GM23338 (cell line): ENCODE data around the gene DDC. TPM values are rescaled to one million over a fixed set of nuclear protein-coding genes. Genes with fewer than 3 reads are reported as not detected.

Experiments used
- ATAC-seq: fragments of 200-7000 bp; cut with Tn5 transposase; 3 replicates; pipeline ENCODE4 v1.9.1; 2020
- DNase-seq: peaks from one replicate; pipeline ENCODE4 v3.0.0-alpha.2; 2015; ENCODE audit warnings: low spot score
- H2AFZ ChIP-seq: fragments of 200-600 bp; sonication (generic); 2 replicates; pipeline ENCODE4 v1.8.0; 2016; ENCODE audit warnings: antibody characterized with exemption, mild to moderate bottlenecking, moderate library complexity
- H3F3A ChIP-seq: fragments of 200-600 bp; sonication (generic); replicated peaks from 2 replicates; pipeline ENCODE4 v1.8.0; 2017; ENCODE audit warnings: antibody characterized with exemption, mixed run types, low read depth
- H3K27ac ChIP-seq: fragments of 200-600 bp; sonication (generic); 2 replicates; pipeline ENCODE4 v1.6.1; 2016; ENCODE audit warnings: low read depth
- H3K27me3 ChIP-seq: fragments of 200-600 bp; sonication (generic); 2 replicates; pipeline ENCODE4 v1.8.0; 2016; ENCODE audit warnings: mild to moderate bottlenecking, mixed run types, moderate library complexity; ENCODE audit not compliant: insufficient read depth
- H3K36me3 ChIP-seq: fragments of 200-600 bp; sonication (generic); 2 replicates; pipeline ENCODE4 v1.8.0; 2016; ENCODE audit warnings: mild to moderate bottlenecking; ENCODE audit not compliant: insufficient read depth
- H3K4me1 ChIP-seq: fragments of 200-600 bp; sonication (generic); 2 replicates; pipeline ENCODE4 v1.8.0; 2016; ENCODE audit warnings: mild to moderate bottlenecking, moderate library complexity; ENCODE audit not compliant: insufficient read depth
- H3K4me2 ChIP-seq: fragments of 200-600 bp; sonication (generic); 2 replicates; pipeline ENCODE4 v1.7.1; 2017; ENCODE audit warnings: mixed run types
- H3K4me3 ChIP-seq: fragments of 200-600 bp; sonication (generic); 2 replicates; pipeline ENCODE4 v1.6.1; 2016; ENCODE audit warnings: mixed run types
- H3K79me2 ChIP-seq: fragments of 200-600 bp; sonication (generic); replicated peaks from 2 replicates; pipeline ENCODE4 v1.8.0; 2017; ENCODE audit warnings: mild to moderate bottlenecking; ENCODE audit not compliant: insufficient read depth
- H3K9me2 ChIP-seq: fragments of 200-600 bp; sonication (generic); 2 replicates; pipeline ENCODE4 v1.8.0; 2017; ENCODE audit not compliant: insufficient read depth
- H4K20me1 ChIP-seq: fragments of 200-600 bp; sonication (generic); replicated peaks from 2 replicates; pipeline ENCODE4 v1.8.0; 2017; ENCODE audit warnings: mild to moderate bottlenecking; ENCODE audit not compliant: insufficient read depth
- H3K27ac Mint-ChIP-seq: 2 replicates; pipeline ENCODE4 v1.8.0; 2020; ENCODE audit warnings: inconsistent platforms, mild to moderate bottlenecking, moderate library complexity, mixed read lengths
- H3K27me3 Mint-ChIP-seq: 3 replicates; pipeline ENCODE4 v1.8.0; 2022; ENCODE audit warnings: low read depth, mild to moderate bottlenecking, moderate library complexity, mixed read lengths, inconsistent platforms; ENCODE audit not compliant: insufficient read depth, poor library complexity
- H3K36me3 Mint-ChIP-seq: 3 replicates; pipeline ENCODE4 v1.8.0; 2021; ENCODE audit warnings: low read depth, mild to moderate bottlenecking, inconsistent platforms, moderate library complexity, mixed read lengths
- H3K4me1 Mint-ChIP-seq: 3 replicates; pipeline ENCODE4 v1.8.0; 2020; ENCODE audit warnings: mild to moderate bottlenecking, inconsistent platforms, mixed read lengths
- H3K4me3 Mint-ChIP-seq: 3 replicates; pipeline ENCODE4 v1.8.0; 2021; ENCODE audit warnings: moderate library complexity, mild to moderate bottlenecking, inconsistent platforms, mixed read lengths
- H3K9me3 Mint-ChIP-seq: 3 replicates; pipeline ENCODE4 v1.8.0; 2020; ENCODE audit warnings: moderate library complexity, mild to moderate bottlenecking, inconsistent platforms, mixed read lengths
- CREB1 ChIP-seq: fragments of 250-450 bp; sonication (Bioruptor Pico); IDR thresholded peaks from 2 replicates; pipeline ENCODE4 v1.5.0; 2020; ENCODE audit warnings: low read depth, mild to moderate bottlenecking, moderate library complexity
- CTCF ChIP-seq, 2 experiments: fragments of 200-600 bp in 1 of 2; sonication (generic) in 1 of 2; conservative IDR thresholded peaks; 2 replicates each; pipeline versions ENCODE4 v1.5.1 to v1.6.1; 2016 to 2017; ENCODE audit warnings: antibody characterized with exemption in 2 of 2, low read depth in 2 of 2, mild to moderate bottlenecking in 2 of 2, moderate library complexity in 1 of 2
- ETS1 ChIP-seq: IDR thresholded peaks from 2 replicates; pipeline ENCODE4 v1.6.1; 2016; ENCODE audit warnings: antibody characterized with exemption
- EZH2 ChIP-seq: fragments of 200-600 bp; sonication (generic); IDR thresholded peaks from one replicate; pipeline ENCODE4 v1.8.0; 2017; ENCODE audit warnings: antibody characterized with exemption, mild to moderate bottlenecking, low read depth; ENCODE audit not compliant: unreplicated experiment
- EZH2phosphoT487 ChIP-seq: fragments of 200-600 bp; sonication (generic); IDR thresholded peaks from one replicate; pipeline ENCODE4 v1.8.1; 2018; ENCODE audit warnings: antibody characterized with exemption; ENCODE audit not compliant: unreplicated experiment
- JUNB ChIP-seq: IDR thresholded peaks from one replicate; pipeline ENCODE4 v1.6.1; 2016; ENCODE audit warnings: antibody characterized with exemption; ENCODE audit not compliant: unreplicated experiment
- NANOG ChIP-seq: IDR thresholded peaks from 2 replicates; pipeline ENCODE4 v1.6.1; 2016; ENCODE audit warnings: antibody characterized with exemption, borderline replicate concordance
- POLR2AphosphoS5 ChIP-seq: IDR thresholded peaks from 2 replicates; pipeline ENCODE4 v1.6.1; 2016; ENCODE audit warnings: antibody characterized with exemption, low read depth
- REST ChIP-seq: IDR thresholded peaks from one replicate; pipeline ENCODE4 v1.6.1; 2018; ENCODE audit warnings: antibody characterized with exemption; ENCODE audit not compliant: unreplicated experiment
- STAT1 ChIP-seq: IDR thresholded peaks from one replicate; pipeline ENCODE4 v1.6.1; 2016; ENCODE audit warnings: antibody characterized with exemption; ENCODE audit not compliant: unreplicated experiment
- ZNF114 ChIP-seq: fragments of 250-450 bp; sonication (Bioruptor Pico); IDR thresholded peaks from 2 replicates; pipeline ENCODE4 v1.5.0; 2020; ENCODE audit warnings: mild to moderate bottlenecking, moderate library complexity
- ZNF331 ChIP-seq: fragments of 250-450 bp; sonication (Bioruptor Pico); IDR thresholded peaks from 2 replicates; pipeline ENCODE4 v1.5.0; 2020; ENCODE audit warnings: low read depth, mild to moderate bottlenecking, moderate library complexity
- polyA plus RNA-seq: library from polyadenylated mRNA; unstranded; fragments of >200 nt; fragmentation: Nextera tagmentation; extraction: Ambion mirVana; gene quantifications from 2 replicates; pipeline ENCODE4 v1.2.1, GENCODE V29; 2016
- total RNA-seq: library from RNA; depleted of rRNA; stranded (reverse); fragments of >200 nt; shearing (Covaris generic); gene quantifications from 2 replicates; pipeline ENCODE4 v1.2.3, GENCODE V29; 2014

The DDC gene
- total and polyA plus RNA-seq, 2 experiments from 2014 or later, result not detected

- Histone ChIP-seq H3K36me3 (no peaks in the 10 kb centered on the region), H2AFZ (peak overlapping the region; percentile 86), H3K4me1 (no peaks in the 10 kb centered on the region), H3K9me2 (no peaks in the 10 kb centered on the region), H3K79me2 (no peaks in the 10 kb centered on the region), H3K27ac (no peak overlapping the region), H3K4me3 (no peak overlapping the region), H3F3A (no peaks in the 10 kb centered on the region), H3K4me2 (no peak overlapping the region), H3K27me3 (no peaks in the 10 kb centered on the region), H4K20me1 (no peaks in the 10 kb centered on the region)
- peak; percentile 43; the same call in 2 of the 3 replicates for ATAC-seq
- Mint-ChIP-seq H3K9me3 (no peaks in the 10 kb centered on the region), H3K27ac (no peak overlapping the region), H3K4me1 (no peaks in the 10 kb centered on the region), H3K27me3 (peaks cover 1% of the 10 kb centered on the region), H3K36me3 (no peaks in the 10 kb centered on the region), H3K4me3 (no peak overlapping the region)
- TF ChIP-seq ETS1 (no peak), NANOG (no peak), EZH2 (no peak), REST (no peak), STAT1 (no peak), ZNF331 (no peak), CTCF (conservative IDR thresholded peaks at IDR 0.05; ENCODE audit: low read depth in 2 of 2) (no peak), JUNB (no peak), EZH2phosphoT487 (no peak), ZNF114 (CRISPR knock-in tag) (no peak), CREB1 (CRISPR knock-in tag) (no peak), POLR2AphosphoS5 (no peak)
- DNase-seq, result no peak
These were observed 23.1 kb downstream of the DDC start for GRCh38 chr7:50542132-50542531.
